ENCODE data around the gene SLC35E1.

Gene SLC35E1

DNA sequence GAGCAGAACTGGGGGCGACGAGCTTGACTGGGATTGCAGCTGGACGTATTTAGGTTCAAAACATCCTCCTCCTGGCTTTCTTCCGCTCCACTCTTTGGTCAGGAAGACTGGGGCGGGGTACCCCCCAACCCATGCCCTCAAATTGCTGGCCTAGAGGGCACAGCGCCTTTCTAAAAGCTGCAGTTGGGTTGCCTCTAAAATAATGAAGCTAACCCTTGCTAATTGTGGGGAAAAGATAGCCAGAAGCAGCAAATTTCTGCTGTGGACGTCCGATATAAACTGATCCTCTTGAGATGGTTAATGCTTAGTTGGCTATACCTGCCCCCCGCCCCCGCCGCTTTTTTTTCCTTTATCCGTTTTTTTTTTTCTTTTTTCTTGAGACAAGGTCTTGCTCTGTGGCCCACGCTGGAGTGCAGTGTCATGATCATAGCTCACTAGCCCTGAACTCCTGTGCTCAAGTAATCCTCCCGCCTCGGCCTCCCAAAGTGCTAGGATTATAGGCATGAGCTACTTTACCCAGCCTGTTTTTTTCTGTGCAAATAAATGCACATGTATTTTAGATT is 29.2 kb downstream of the SLC35E1 start:
- H3K79me2 ChIP-seq (ENCODE audit: low read length): peaks cover 68% of the 10 kb centered on the region
- H3K36me3 ChIP-seq (replicated peaks; ENCODE audit: low read depth, low read length): peaks cover 28% of the 10 kb centered on the region
- peak overlapping the region; percentile 28; the same call in 1 of the 2 replicates for H2AFZ ChIP-seq (ENCODE audit: low read depth, low read length)
- H3K4me2 ChIP-seq (ENCODE audit: low read length): peak overlapping the region; percentile 95
- H3K27me3 ChIP-seq (ENCODE audit: low read depth, low read length): no peaks in the 10 kb centered on the region
- H4K20me1 ChIP-seq (ENCODE audit: insufficient read depth, low read length): peaks cover 22% of the 10 kb centered on the region
- no peaks in the 10 kb centered on the region for H3K9me3 ChIP-seq (ENCODE audit: insufficient read depth, low read length)
- TF ChIP-seq EZH2phosphoT487 (IDR thresholded peaks at IDR 0.05; ENCODE audit: low read depth): no peak
- TF ChIP-seq, protein P1, sequence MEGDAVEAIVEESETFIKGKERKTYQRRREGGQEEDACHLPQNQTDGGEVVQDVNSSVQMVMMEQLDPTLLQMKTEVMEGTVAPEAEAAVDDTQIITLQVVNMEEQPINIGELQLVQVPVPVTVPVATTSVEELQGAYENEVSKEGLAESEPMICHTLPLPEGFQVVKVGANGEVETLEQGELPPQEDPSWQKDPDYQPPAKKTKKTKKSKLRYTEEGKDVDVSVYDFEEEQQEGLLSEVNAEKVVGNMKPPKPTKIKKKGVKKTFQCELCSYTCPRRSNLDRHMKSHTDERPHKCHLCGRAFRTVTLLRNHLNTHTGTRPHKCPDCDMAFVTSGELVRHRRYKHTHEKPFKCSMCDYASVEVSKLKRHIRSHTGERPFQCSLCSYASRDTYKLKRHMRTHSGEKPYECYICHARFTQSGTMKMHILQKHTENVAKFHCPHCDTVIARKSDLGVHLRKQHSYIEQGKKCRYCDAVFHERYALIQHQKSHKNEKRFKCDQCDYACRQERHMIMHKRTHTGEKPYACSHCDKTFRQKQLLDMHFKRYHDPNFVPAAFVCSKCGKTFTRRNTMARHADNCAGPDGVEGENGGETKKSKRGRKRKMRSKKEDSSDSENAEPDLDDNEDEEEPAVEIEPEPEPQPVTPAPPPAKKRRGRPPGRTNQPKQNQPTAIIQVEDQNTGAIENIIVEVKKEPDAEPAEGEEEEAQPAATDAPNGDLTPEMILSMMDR (IDR thresholded peaks at IDR 0.05; ENCODE audit: low read depth, low read length): no peak
- peak overlapping the region; percentile 84 for H3K9ac ChIP-seq (ENCODE audit: low read length)
- peaks cover 16% of the 10 kb centered on the region for H3K4me1 ChIP-seq (ENCODE audit: low read length)
- H3K27ac ChIP-seq (ENCODE audit: low read length): peak overlapping the region; percentile 72
- peak overlapping the region; percentile 96 for H3K4me3 ChIP-seq (ENCODE audit: low read length)

DNA sequence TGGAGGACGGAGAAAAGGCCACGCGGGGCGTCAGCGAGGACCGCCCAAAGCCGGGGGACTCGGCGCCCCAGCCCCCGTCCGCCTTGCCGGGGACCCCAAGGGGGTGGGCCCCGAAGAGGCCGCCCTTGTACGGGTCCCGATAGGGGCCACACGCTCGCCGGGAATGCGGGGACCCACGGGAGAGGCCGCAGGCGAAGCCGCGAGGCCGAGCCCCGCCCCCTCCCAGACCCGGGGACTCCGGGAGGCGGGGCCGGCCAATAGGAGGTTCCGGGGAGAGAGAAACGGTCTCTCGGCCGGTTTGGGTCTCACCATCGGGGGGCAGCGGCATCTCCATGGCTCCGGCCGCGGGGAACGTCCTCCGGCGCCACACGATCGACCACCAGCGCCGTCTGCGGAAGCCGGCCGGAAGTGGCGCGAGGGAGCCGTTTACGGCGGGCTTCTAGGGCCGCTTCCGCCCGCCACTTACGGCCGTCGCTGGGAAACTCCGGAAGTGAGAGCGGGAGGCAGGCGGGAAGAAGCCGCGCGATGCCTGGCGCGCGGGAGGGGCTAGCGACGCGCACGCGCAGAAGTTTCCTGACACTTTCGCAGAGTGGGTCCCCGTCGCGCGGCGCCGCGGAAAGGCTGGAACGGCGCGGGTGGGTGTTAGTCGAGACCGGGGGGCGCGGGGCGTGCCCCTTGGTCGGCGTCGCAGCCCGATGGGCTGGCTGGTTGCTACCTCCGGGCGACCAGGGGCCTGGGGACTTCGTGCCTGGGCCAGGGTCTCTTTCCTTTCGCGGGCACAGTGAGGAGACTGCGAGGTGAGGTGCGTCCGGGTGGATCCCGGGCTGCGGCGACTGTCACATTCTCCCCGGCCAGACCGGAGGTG is 29.9 kb downstream of the SLC35E1 start, which contains the start of gene CHERP:
Gene CHERP (minus strand): TSS at position 393 of the 865 bp plus-strand sequence. CDS start 59 bp downstream, at position 334.
- peaks cover 35% of the 10 kb centered on the region for H3K36me3 ChIP-seq (replicated peaks; ENCODE audit: low read depth, low read length)
- H3K27ac ChIP-seq (ENCODE audit: low read length): peak within 1 kb of the TSS; percentile 72
- H4K20me1 ChIP-seq (ENCODE audit: insufficient read depth, low read length): peaks cover 29% of the 10 kb centered on the region
- TF ChIP-seq EZH2phosphoT487 (IDR thresholded peaks at IDR 0.05; ENCODE audit: low read depth): no peak
- TF ChIP-seq, protein P1 (IDR thresholded peaks at IDR 0.05; ENCODE audit: low read depth, low read length): no peak
- H3K27me3 ChIP-seq (ENCODE audit: low read depth, low read length): no peaks in the 10 kb centered on the region
- peaks cover 75% of the 10 kb centered on the region for H3K79me2 ChIP-seq (ENCODE audit: low read length)
- no peaks in the 10 kb centered on the region for H3K9me3 ChIP-seq (ENCODE audit: insufficient read depth, low read length)
- peak within 1 kb of the TSS; percentile 96 for H3K4me3 ChIP-seq (ENCODE audit: low read length)
- H3K4me2 ChIP-seq (ENCODE audit: low read length): peak within 1 kb of the TSS; percentile 95
- H3K4me1 ChIP-seq (ENCODE audit: low read length): peaks cover 16% of the 10 kb centered on the region
- peak within 1 kb of the TSS; percentile 84 for H3K9ac ChIP-seq (ENCODE audit: low read length)
- H2AFZ ChIP-seq (ENCODE audit: low read depth, low read length): peak within 1 kb of the TSS; percentile 28; the same call in 1 of the 2 replicates

DNA sequence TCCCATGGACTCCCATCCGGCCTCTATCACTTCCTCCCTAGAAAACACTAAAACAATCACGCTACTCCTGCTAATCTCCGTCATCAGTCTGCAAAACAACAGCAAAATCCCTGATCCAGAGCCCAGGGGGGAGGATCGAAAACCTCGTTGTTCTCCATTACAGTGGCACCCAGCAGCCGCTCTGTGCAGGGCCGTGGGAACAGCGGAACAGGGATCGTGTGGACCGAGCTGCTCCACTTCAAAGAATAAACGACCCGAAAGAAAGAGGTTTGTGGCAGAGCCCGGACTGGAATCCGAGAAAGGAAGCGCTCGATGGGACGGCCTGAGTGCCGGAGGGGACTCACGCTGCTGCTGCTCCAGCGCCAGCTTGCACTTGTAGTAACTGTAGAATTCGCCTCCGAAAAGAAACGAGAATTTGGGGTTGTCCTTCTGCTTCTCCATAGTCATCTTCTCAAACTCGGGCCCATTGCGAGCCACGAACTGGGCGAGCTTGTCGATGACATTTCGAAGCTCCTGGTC is 30.6 kb downstream of the SLC35E1 start:
- Histone ChIP-seq H3K9ac (ENCODE audit: low read length) (peak overlapping the region; percentile 84), H2AFZ (ENCODE audit: low read depth, low read length) (peak overlapping the region; percentile 19; the same call in 1 of the 2 replicates), H3K27ac (ENCODE audit: low read length) (peak overlapping the region; percentile 72), H3K4me3 (ENCODE audit: low read length) (peak overlapping the region; percentile 96), H3K79me2 (ENCODE audit: low read length) (peaks cover 82% of the 10 kb centered on the region), H3K27me3 (ENCODE audit: low read depth, low read length) (no peaks in the 10 kb centered on the region), H3K9me3 (ENCODE audit: insufficient read depth, low read length) (no peaks in the 10 kb centered on the region), H3K36me3 (replicated peaks; ENCODE audit: low read depth, low read length) (peaks cover 40% of the 10 kb centered on the region), H3K4me1 (ENCODE audit: low read length) (peaks cover 16% of the 10 kb centered on the region), H3K4me2 (ENCODE audit: low read length) (peak overlapping the region; percentile 85), H4K20me1 (ENCODE audit: insufficient read depth, low read length) (peaks cover 36% of the 10 kb centered on the region)
- TF ChIP-seq EZH2phosphoT487 (IDR thresholded peaks at IDR 0.05; ENCODE audit: low read depth): no peak
- TF ChIP-seq, protein P1 (IDR thresholded peaks at IDR 0.05; ENCODE audit: low read depth, low read length): no peak

DNA sequence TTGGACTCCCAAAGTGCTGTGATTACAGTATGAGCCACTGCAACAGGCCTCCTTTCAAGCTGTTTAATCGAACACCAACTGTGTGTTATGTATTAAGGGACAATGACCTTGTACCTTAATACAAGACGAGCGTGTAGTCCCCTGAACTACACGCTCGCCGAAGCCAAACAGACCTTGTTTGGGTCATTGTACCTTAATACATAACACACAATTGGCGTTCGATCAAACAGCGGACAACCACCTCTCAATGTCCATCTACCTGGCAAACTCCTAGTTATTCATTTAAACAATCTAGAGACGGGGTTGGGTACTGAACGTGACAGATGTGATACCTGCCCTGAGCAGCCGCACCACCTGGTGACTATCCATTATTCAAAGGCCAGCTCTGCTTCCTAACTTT is 31.3 kb downstream of the SLC35E1 start:
- Histone ChIP-seq H3K9ac (ENCODE audit: low read length) (peak overlapping the region; percentile 84), H4K20me1 (ENCODE audit: insufficient read depth, low read length) (peaks cover 42% of the 10 kb centered on the region)

More for the DNA sequence above, 31.3 kb downstream of the SLC35E1 start:
- H3K4me2 ChIP-seq (ENCODE audit: low read length): peak overlapping the region; percentile 85
- peaks cover 47% of the 10 kb centered on the region for H3K36me3 ChIP-seq (replicated peaks; ENCODE audit: low read depth, low read length)
- H3K79me2 ChIP-seq (ENCODE audit: low read length): peaks cover 88% of the 10 kb centered on the region
- no peak overlapping the region for H2AFZ ChIP-seq (ENCODE audit: low read depth, low read length)
- peaks cover 16% of the 10 kb centered on the region for H3K4me1 ChIP-seq (ENCODE audit: low read length)
- H3K27me3 ChIP-seq (ENCODE audit: low read depth, low read length): no peaks in the 10 kb centered on the region
- no peaks in the 10 kb centered on the region for H3K9me3 ChIP-seq (ENCODE audit: insufficient read depth, low read length)
- H3K27ac ChIP-seq (ENCODE audit: low read length): no peak overlapping the region
- TF ChIP-seq EZH2phosphoT487 (IDR thresholded peaks at IDR 0.05; ENCODE audit: low read depth): no peak
- TF ChIP-seq, protein P1 (IDR thresholded peaks at IDR 0.05; ENCODE audit: low read depth, low read length): no peak
- peak overlapping the region; percentile 96 for H3K4me3 ChIP-seq (ENCODE audit: low read length)

Measured in OCI-LY3 (cell line).